H9 (cell line): ENCODE results near the gene XXYLT1. TPM values are rescaled to one million over a fixed set of nuclear protein-coding genes. Genes with fewer than 3 reads are reported as not detected.

Source experiments
- DNase-seq: peaks from one replicate; pipeline ENCODE4 v3.0.0-alpha.2; 2017
- H2AFZ ChIP-seq: one replicate; pipeline ENCODE4 v1.6.1; 2013; ENCODE audit warnings: mild to moderate bottlenecking, low read length, control low read depth, moderate library complexity
- H2AK5ac ChIP-seq: 2 replicates; pipeline ENCODE4 v1.6.1; 2013; ENCODE audit warnings: low read length, control low read depth, mixed read lengths; ENCODE audit not compliant: insufficient read length
- H2BK120ac ChIP-seq: one replicate; pipeline ENCODE4 v1.6.1; 2013; ENCODE audit warnings: low read depth, mild to moderate bottlenecking, low read length, control low read depth, inconsistent platforms; ENCODE audit not compliant: poor library complexity, severe bottlenecking
- H2BK12ac ChIP-seq: 2 replicates; pipeline ENCODE4 v1.6.1; 2013; ENCODE audit warnings: low read length, control low read depth, mixed read lengths, low read depth; ENCODE audit not compliant: insufficient read length
- H2BK15ac ChIP-seq: 2 replicates; pipeline ENCODE4 v1.6.1; 2013; ENCODE audit warnings: low read depth, low read length, control low read depth
- H2BK20ac ChIP-seq: one replicate; pipeline ENCODE4 v1.6.1; 2013; ENCODE audit warnings: low read depth, mild to moderate bottlenecking, low read length, control low read depth, inconsistent platforms; ENCODE audit not compliant: poor library complexity, severe bottlenecking
- H2BK5ac ChIP-seq: 2 replicates; pipeline ENCODE4 v1.6.1; 2013; ENCODE audit warnings: low read length, control low read depth, mixed read lengths; ENCODE audit not compliant: insufficient read length
- H3K14ac ChIP-seq: 2 replicates; pipeline ENCODE4 v1.6.1; 2013; ENCODE audit warnings: low read length, control low read depth; ENCODE audit not compliant: insufficient read depth
- H3K18ac ChIP-seq: 2 replicates; pipeline ENCODE4 v1.6.1; 2013; ENCODE audit warnings: low read depth, mild to moderate bottlenecking, mixed read lengths, low read length, control low read depth; ENCODE audit not compliant: insufficient read length
- H3K23ac ChIP-seq: 2 replicates; pipeline ENCODE4 v1.6.1; 2013; ENCODE audit warnings: low read length, control low read depth, mixed read lengths, low read depth; ENCODE audit not compliant: insufficient read length
- H3K23me2 ChIP-seq: 2 replicates; pipeline ENCODE4 v1.6.1; 2013; ENCODE audit warnings: low read depth, mild to moderate bottlenecking, mixed read lengths, low read length, control low read depth; ENCODE audit not compliant: insufficient read length, poor library complexity, severe bottlenecking
- H3K27ac ChIP-seq: 2 replicates; pipeline ENCODE4 v1.5.1; 2013; ENCODE audit warnings: low read length, control low read depth, mixed read lengths, low read depth; ENCODE audit not compliant: insufficient read length
- H3K27me3 ChIP-seq: 2 replicates; pipeline ENCODE4 v1.6.1; 2013; ENCODE audit warnings: low read length, control low read depth, inconsistent platforms; ENCODE audit not compliant: insufficient read depth
- H3K4ac ChIP-seq: 2 replicates; pipeline ENCODE4 v1.6.1; 2013; ENCODE audit warnings: low read depth, mild to moderate bottlenecking, control low read depth, inconsistent platforms, low read length, moderate library complexity
- H3K4me1 ChIP-seq: 2 replicates; pipeline ENCODE4 v1.6.1; 2013; ENCODE audit warnings: low read length, control low read depth, inconsistent platforms; ENCODE audit not compliant: insufficient read depth
- H3K4me2 ChIP-seq: 2 replicates; pipeline ENCODE4 v1.6.1; 2013; ENCODE audit warnings: low read length, control low read depth, mixed read lengths; ENCODE audit not compliant: insufficient read length, insufficient read depth
- H3K56ac ChIP-seq: 2 replicates; pipeline ENCODE4 v1.6.1; 2013; ENCODE audit warnings: low read depth, mild to moderate bottlenecking, mixed read lengths, low read length, control low read depth; ENCODE audit not compliant: insufficient read length
- H3K79me1 ChIP-seq: 2 replicates; pipeline ENCODE4 v1.6.1; 2013; ENCODE audit warnings: low read depth, mild to moderate bottlenecking, moderate library complexity, low read length, control low read depth, inconsistent platforms; ENCODE audit not compliant: insufficient read depth, poor library complexity, severe bottlenecking
- H3K79me2 ChIP-seq: 2 replicates; pipeline ENCODE4 v1.6.1; 2013; ENCODE audit warnings: low read length, control low read depth, inconsistent platforms; ENCODE audit not compliant: insufficient read depth
- H3K9ac ChIP-seq: 2 replicates; pipeline ENCODE4 v1.6.1; 2013; ENCODE audit warnings: low read length, control low read depth, mixed read lengths; ENCODE audit not compliant: insufficient read length; ENCODE audit errors: extremely low read depth
- H3K9me3 ChIP-seq: one replicate; pipeline ENCODE4 v1.6.1; 2013; ENCODE audit warnings: low read depth, low read length, inconsistent platforms; ENCODE audit not compliant: control insufficient read depth
- H3T11ph ChIP-seq: one replicate; pipeline ENCODE4 v1.6.1; 2013; ENCODE audit warnings: mild to moderate bottlenecking, low read length, control low read depth, inconsistent platforms
- H4K20me1 ChIP-seq: one replicate; pipeline ENCODE4 v1.6.1; 2013; ENCODE audit not compliant: control insufficient read depth, insufficient read length, insufficient read depth
- H4K5ac ChIP-seq: 2 replicates; pipeline ENCODE4 v1.6.1; 2013; ENCODE audit warnings: low read depth, mild to moderate bottlenecking, mixed read lengths, low read length, control low read depth; ENCODE audit not compliant: insufficient read length
- H4K8ac ChIP-seq: replicated peaks from 2 replicates; pipeline ENCODE4 v1.6.1; 2013; ENCODE audit warnings: low read length, control low read depth, mixed read lengths, low read depth; ENCODE audit not compliant: insufficient read length
- H4K91ac ChIP-seq: 2 replicates; pipeline ENCODE4 v1.6.1; 2013; ENCODE audit warnings: low read depth, mild to moderate bottlenecking, moderate library complexity, mixed read lengths, low read length, control low read depth; ENCODE audit not compliant: insufficient read length
- H3K27ac Mint-ChIP-seq, 3 experiments: 2 replicates in 2 of 3; 3 replicates in 1 of 3; pipeline ENCODE4 v1.8.0; 2020 to 2021; ENCODE audit warnings: mixed read lengths in 3 of 3, mild to moderate bottlenecking in 1 of 3, moderate library complexity in 1 of 3
- H3K27me3 Mint-ChIP-seq: 2 replicates; pipeline ENCODE4 v1.8.0; 2021; ENCODE audit warnings: low read depth, mild to moderate bottlenecking, moderate library complexity, mixed read lengths
- H3K36me3 Mint-ChIP-seq, 3 experiments: 2 replicates in 2 of 3; 3 replicates in 1 of 3; pipeline ENCODE4 v1.8.0; 2020 to 2021; ENCODE audit warnings: low read depth in 3 of 3, mixed read lengths in 3 of 3; ENCODE audit not compliant: insufficient read depth in 1 of 3
- H3K4me1 Mint-ChIP-seq, 2 experiments: 2 replicates each; pipeline ENCODE4 v1.8.0; 2020; ENCODE audit warnings: mixed read lengths in 2 of 2
- H3K4me3 Mint-ChIP-seq, 2 experiments: 2 replicates in 1 of 2; 3 replicates in 1 of 2; pipeline ENCODE4 v1.8.0; 2020 to 2021; ENCODE audit warnings: mild to moderate bottlenecking in 2 of 2, mixed read lengths in 2 of 2, moderate library complexity in 1 of 2
- H3K9me3 Mint-ChIP-seq, 2 experiments: 2 replicates in 1 of 2; 3 replicates in 1 of 2; pipeline ENCODE4 v1.8.0; 2020; ENCODE audit warnings: mild to moderate bottlenecking in 2 of 2, mixed read lengths in 2 of 2, moderate library complexity in 1 of 2
- CTCF ChIP-seq: fragments of 200-600 bp; sonication (generic); conservative IDR thresholded peaks from 3 replicates; pipeline ENCODE4 v1.8.0; 2021; ENCODE audit warnings: antibody characterized with exemption, mild to moderate bottlenecking
- WGBS: extraction: QIAGEN DNeasy Blood & Tissue Kit; methylation state at CpG from one replicate; pipeline ENCODE4 v1.1.7; 2013; ENCODE audit warnings: missing lambda C conversion rate, low lambda C conversion rate, mixed read lengths; ENCODE audit not compliant: insufficient read length; ENCODE audit errors: extremely low coverage; 5-methylcytosine and 5-hydroxymethylcytosine counted together
- total RNA-seq: library from RNA; stranded (reverse); gene quantifications from 2 replicates; pipeline ENCODE4 v1.2.1, GENCODE V29; 2021

The XXYLT1 gene
- total RNA-seq, 1 experiment from 2014 or later: 22.7 TPM

DNA sequence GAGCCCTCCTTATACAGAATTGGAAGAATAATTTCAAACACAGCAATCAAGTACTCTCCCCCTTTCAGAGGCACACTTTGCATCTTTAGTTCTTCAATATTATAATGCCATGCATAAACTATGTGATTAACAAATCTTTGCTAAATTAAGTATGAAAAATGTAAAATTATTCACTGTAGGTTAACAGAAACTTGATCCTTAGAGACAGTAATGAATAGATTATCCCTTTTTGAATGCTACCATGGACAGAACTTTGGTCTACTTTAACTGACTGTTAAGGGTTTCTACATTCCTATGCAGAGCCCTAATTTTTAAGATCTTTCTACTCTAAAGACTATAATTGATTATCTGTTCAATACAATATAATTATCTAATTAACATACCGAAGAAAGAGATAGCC is 25.7 kb upstream of the XXYLT1 start:
- H3K27me3 ChIP-seq: no peaks in the 10 kb centered on the region
- H4K8ac ChIP-seq: no peak overlapping the region
- H3K27ac ChIP-seq: no peak overlapping the region
- peaks cover 4 to 26% (median 25%) of the 10 kb centered on the region in 3 experiments; a peak in 6 of 7 replicates for H3K36me3 Mint-ChIP-seq
- no peak for TF ChIP-seq CTCF
- no peaks in the 10 kb centered on the region for H3K79me2 ChIP-seq
- no peak overlapping the region for H3K4ac ChIP-seq
- no peak overlapping the region for H2BK120ac ChIP-seq
- no peaks in the 10 kb centered on the region for H3K4me1 ChIP-seq
- H4K20me1 ChIP-seq: no peaks in the 10 kb centered on the region
- no peak overlapping the region for H3K23ac ChIP-seq
- no peak overlapping the region for H2BK12ac ChIP-seq
- H3K9me3 Mint-ChIP-seq: no peaks in the 10 kb centered on the region
- no peak overlapping the region for H4K91ac ChIP-seq
- H3K14ac ChIP-seq: no peak overlapping the region
- no peaks in the 10 kb centered on the region for H3K4me1 Mint-ChIP-seq
- no peak overlapping the region for H3K56ac ChIP-seq
- H3K79me1 ChIP-seq: no peaks in the 10 kb centered on the region
- no peak overlapping the region for H3K4me2 ChIP-seq
- H2BK5ac ChIP-seq: no peak overlapping the region
- no peaks in the 10 kb centered on the region for H3K9me3 ChIP-seq
- H3K27me3 Mint-ChIP-seq: peaks cover 2% of the 10 kb centered on the region; the same call in 1 of the 2 replicates
- no peak overlapping the region for H3K18ac ChIP-seq
- no peak overlapping the region for H3K27ac Mint-ChIP-seq
- no CpG with 5 or more reads among the region's 1 CpG for WGBS
- no peak for DNase-seq
- H2BK15ac ChIP-seq: no peak overlapping the region
- H3K4me3 Mint-ChIP-seq: no peak overlapping the region
- no peak overlapping the region for H2AFZ ChIP-seq
- H2BK20ac ChIP-seq: no peak overlapping the region
- no peak overlapping the region for H2AK5ac ChIP-seq
- H3K23me2 ChIP-seq: no peaks in the 10 kb centered on the region
- no peak overlapping the region for H4K5ac ChIP-seq
- H3K9ac ChIP-seq: no peak overlapping the region
- H3T11ph ChIP-seq: no peak overlapping the region
